Hematopoietic multipotent progenitor cell (in vitro differentiated cells): ENCODE data around the gene HTRA1. TPM values are rescaled to one million over a fixed set of nuclear protein-coding genes. Genes with fewer than 3 reads are reported as not detected.

ENCODE experiments used
- DNase-seq, 3 donors: peaks; one replicate each; pipeline ENCODE4 v3.0.0-alpha.2; 2011 to 2015; ENCODE audit warnings: low read depth in 2 of 3, low spot score in 2 of 3
- total RNA-seq: library from RNA; depleted of rRNA; stranded (reverse); fragments of >200 nt; gene quantifications from one replicate; pipeline ENCODE4 v1.2.3, GENCODE V29; 2012

The HTRA1 gene
- total RNA-seq: under 0.01 TPM

DNA sequence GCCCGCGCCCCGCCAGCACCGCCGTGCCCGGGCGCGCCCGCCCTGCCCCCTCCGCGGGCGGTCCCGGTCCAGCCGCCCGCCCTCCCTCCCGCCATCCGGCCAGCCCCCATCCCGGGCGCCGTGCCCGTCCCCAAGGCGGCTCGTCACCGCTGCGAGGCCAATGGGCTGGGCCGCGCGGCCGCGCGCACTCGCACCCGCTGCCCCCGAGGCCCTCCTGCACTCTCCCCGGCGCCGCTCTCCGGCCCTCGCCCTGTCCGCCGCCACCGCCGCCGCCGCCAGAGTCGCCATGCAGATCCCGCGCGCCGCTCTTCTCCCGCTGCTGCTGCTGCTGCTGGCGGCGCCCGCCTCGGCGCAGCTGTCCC, at the start of gene HTRA1:
Gene HTRA1 (plus strand): TSS at position 187 of the 362 bp plus-strand sequence. CDS start 100 bp downstream, at position 287.
- no peak for DNase-seq

DNA sequence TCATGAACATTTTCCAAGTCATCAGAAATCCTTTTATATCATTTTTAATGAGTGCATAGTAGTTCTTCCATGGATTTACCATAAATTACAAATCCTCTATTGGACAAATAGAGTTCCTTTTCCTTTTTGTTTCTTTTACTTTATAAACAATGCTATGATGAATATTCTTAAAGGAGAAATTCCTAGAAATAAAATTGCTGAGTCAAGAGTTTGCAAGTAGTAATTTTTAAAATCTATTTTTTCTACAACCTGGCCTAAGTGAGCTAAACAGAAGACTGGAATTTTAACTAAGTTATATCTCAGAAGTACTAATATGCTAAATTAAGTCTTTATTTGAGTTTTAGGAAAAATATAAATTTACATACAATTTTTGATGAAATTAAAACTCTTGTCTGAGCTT, 48.0 kb upstream of the HTRA1 start:
- no peak for DNase-seq

DNA sequence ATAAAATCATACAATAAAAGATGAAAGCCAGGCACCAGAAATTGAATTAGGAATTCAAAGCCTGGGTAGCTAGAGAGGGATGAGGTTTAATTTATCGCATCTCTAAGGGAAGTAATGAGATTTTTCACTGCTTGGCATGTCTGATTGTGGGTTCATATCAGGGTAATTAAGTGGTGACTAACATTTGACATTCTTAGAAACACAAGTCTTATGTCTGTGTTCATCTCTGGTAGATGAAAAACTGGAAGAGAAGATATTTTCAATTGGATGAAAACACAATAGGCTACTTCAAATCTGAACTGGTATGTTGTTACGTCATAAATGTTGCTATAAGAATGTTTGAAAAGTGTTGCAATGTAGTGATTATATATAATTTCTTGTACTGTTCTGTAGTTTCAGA, 43.7 kb upstream of the HTRA1 start:
- DNase-seq: no peak

DNA sequence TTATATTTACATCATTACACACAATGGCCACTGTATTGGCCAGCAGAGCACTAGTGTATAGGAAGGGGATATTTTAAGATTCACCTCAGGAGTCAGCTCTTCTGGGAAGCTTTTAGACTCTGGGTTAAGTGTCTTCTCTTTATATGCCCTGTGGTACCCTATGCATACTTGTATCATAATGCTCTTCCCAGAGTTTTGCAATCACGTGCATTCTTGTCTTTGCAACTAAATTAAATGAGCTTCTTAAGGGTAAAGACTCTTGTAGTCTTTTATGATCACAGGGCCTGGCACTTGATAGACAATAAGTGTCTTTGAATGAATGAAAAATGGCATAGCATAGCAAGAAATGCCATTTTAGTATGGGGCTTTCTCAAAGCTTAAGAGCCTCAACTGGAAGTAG, 42.3 kb upstream of the HTRA1 start:
- DNase-seq: no peak

DNA sequence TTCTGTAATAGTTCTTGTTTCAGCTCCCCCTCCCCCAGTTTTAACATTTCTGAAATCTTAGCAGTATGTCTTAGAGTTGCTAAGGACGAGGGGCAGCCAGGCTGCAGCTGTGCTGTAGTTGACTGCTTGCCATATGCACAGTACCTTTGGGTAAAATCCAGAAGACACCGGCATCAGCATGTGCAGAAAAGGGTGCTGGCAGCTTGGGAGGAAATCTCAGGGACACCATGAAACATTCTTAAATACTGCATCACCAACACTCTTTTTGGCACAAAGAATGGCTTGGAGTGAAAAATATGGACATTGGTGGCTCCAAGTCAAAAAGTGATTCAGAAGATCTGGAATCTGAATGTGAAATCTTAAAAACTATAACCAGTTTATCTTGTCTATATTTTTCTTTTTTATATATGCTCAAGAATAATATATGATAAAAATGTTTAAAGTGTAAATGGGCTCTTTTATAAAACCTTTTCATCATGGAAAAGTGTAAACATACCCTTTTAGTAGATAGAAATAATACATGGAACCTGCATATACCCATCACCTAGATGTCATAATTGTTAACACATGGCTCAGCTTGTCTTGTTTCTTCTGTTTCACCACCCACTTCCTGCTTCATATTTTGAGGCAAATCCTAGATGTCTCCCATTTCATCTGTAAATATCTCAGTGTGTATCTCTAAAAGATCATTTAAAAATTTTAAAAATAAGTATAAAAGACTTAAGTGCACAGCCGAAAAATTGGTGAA, 41.3 kb upstream of the HTRA1 start:
- no peak for DNase-seq

DNA sequence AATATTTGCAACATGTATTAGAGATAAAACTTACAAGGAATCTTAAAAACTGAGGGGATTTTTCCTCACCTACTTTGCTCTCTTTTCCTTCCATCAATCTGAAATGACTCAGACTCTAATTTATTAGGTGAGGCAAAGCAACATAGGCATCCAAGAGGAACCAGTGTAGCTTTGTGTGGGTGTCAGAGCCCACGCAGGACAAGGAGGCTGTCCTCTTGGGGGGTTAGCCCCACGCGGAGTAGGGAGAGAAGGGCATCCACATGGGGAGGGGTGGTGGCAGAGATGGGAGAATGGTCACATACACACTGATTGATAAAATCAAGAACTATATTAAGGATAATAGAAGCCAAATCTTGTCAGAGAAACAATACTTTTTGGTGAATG, 40.7 kb upstream of the HTRA1 start:
- DNase-seq: no peak

DNA sequence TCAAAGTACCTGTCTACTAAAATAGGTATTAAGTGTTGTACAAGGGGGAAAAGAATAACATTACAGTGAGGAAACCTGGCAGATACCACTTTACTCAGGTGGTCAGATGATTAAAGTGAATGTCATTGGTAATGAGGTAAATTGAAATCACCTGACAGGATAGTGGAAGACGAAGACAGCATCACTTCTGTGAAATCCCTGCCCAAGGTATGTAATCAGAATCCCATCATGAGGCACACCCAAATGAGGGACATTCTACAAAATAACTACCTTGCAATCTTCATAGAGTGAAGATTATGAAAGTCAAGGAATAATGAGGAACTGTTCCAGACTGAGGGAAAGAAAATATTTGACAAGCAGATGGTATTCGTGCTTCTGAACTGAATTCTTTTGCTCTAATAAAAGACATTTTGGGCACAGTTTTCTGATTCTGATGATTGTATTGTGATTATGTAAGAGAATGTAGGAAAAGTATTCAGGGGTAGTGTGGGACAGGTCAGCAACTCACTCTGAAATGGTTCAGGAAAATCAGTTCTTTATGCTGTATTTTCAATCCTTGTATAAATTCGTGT, 40.2 kb upstream of the HTRA1 start:
- DNase-seq: no peak

DNA sequence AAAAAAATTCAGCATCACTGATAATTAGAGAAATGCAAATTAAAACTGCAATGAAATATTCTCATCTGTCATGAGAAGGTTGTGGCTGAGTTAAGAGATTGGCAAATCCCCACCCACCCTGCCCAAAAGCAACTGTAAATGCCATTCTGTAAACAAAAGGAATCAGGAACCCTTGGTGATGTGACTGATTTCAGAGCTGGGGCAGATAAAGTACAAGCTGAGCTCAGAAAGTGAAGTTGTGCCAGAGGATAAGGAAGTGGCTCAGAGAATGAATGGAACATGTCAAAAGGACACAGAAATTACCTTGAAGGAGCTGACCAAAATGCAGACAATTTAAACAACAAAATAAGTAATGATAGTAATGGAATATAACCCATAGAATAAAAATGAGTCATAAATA, 39.6 kb upstream of the HTRA1 start:
- DNase-seq: no peak

DNA sequence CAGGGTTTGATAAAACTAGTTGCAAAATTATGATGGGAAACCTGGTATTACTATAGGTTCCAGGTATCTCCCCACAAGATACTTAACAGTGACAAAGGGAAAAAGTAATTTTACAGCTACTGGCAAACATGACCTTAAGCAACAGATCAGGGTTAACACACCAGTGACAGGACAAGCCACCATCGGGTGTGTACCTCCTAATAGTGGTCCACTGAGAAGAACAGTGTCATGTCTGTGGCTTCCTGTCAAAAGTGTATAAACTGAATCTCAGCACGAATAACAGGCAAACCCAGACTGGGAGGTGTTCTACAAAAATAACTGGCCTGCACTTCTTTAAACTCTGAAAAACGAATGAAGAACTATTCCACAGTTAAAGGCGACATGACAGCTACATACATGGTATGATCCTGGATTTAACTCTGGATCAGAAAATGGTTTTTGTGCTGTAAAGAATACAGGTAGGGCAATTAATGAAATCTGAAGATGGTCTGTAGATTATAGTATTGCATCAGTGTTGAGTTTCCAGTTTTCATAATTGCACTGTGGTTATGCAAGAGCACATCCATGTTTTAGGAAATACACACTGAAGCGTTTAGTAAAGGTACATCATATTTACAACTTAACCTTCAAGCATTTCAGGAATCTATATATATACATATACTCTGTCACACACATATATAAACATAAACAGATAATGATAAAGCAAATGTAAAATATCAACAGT, 38.9 kb upstream of the HTRA1 start:
- DNase-seq: no peak

DNA sequence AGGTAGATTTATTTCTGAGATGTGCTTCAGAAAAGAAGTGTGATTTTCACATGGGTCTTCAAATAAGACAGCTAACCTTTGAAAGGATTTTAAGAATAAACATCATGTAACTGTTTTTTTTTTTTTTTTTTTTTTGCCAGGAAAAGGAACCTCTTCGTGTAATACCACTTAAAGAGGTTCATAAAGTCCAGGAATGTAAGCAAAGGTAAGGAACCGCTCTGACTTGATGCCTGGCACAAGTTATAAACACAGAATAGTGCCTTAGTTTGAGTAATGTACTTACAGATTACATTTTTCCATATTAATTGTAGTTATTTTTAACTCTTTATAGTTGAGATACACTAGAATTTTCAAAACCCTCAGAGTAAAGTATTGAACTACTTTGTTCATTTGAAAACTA, 37.3 kb upstream of the HTRA1 start:
- DNase-seq: no peak

DNA sequence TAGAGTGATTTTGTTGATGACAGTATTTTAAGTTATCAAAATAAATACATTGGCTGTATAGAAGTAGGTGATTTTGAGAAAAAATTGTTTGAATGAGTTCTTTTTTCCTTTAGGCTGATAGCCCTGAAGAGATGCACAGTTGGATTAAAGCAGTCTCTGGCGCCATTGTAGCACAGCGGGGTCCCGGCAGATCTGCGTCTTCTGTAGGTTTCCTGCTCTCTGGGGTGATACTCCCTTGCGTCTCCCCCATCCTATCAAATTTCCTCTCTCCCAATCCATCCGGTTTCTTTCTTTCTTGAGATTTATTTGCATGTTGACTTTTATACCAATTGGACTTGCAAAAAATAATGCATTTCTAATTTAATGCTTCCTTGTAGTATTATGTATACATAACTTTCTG, 34.5 kb upstream of the HTRA1 start:
- DNase-seq: no peak

DNA sequence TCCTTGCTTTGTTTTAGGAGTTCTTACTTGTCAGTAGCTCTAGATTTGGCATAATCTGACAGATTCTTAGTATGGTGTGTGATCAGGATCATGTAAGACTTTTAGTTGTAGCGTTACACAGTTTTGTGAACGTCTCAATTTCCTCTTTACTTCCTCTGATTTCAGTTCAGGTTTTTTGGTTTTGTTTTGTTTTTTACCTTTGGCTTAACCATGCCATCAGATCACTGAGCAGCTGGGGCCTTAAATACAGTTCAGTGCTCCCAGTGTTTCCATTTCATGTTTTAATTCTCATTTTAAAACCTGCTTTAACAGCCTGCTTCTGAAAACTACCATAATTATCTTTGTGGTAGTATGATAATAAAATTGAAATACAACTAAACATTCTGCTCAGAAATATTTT, 34.1 kb upstream of the HTRA1 start:
- DNase-seq: no peak

DNA sequence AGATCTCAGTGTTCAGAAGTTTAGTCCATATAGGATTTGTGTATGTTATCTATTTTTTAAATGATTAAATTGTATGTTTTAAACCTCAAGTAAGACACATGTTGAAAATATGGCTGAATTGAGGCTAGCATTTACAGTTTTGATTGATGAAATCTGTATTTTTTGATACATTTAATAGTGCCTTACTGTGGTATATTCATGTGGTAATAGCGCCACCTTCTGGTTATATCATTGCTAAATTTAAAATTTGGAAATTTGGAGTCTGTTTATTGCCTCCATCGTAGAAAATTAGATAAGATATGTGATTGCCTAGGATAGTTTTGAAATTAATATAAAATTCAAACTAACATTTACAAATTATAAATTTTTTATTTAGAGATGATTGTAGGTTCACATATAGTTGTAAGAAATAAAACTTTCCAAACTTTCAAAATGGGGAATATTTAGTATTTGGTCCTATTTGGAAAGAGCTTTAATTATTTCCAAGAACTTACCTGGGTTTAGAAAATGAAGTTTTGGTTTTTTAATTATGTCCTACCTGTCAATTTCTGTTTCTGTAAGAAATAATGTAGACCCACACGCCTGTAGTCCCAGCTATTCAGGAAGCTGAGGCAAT, 26.0 kb upstream of the HTRA1 start:
- peak; percentile 24 to 68 (median 25) for DNase-seq

DNA sequence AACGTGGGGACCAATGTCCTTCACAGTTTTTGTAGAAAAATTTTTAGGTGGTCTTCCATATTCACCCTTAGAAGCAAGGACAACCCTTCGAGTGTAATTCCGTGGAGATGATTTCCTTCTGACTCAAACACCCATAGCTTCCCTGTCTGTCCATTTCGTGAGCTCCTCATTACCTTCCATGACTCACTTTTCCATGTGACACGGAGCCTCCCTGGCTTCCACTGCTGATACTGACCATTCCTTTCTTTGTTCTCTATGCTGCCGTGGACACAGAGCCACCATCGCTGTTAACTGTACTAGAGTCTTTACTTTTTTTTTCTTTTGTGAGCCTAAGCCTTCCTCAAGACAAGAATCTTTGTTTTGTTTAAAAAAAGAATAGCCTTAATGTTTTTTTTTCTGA, 19.4 kb upstream of the HTRA1 start:
- DNase-seq: no peak

DNA sequence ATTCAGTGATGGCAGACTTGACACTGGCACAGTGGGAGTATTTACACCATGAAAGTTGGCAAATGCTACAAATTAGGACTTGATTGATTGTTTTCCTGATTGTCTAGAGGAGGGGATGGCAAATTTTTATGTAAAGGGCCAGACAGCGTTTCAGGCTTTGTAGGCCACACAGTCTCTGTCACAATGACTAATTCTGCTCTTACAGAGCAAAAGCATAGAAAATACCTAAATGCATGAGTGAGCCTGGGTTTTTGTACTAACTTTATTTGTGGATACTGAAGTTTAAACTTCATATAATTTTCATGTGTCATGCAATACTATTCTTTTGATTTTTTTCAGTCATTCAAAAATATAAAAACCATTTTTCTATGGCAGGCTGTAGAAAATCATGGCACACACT, 15.9 kb upstream of the HTRA1 start:
- DNase-seq: no peak

DNA sequence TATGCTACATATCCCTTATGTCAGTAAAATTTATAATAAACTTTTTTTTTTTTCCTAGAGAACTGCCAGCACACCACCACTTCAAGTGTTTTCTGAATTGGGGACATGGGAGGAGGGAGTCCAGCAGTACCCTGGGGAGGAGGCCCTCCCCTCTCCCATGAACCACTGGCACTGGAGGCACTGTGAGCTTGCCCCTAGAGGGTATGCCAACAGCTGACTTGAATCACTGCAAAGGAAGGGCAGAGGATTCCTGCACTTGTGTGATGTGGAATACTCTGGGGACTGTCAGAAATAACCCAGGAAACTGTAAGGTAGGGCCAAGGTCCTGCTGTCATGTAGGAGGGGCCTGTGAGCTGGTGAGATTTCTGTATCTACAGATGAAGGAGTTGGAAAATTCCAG, 15.4 kb upstream of the HTRA1 start:
- no peak for DNase-seq

DNA sequence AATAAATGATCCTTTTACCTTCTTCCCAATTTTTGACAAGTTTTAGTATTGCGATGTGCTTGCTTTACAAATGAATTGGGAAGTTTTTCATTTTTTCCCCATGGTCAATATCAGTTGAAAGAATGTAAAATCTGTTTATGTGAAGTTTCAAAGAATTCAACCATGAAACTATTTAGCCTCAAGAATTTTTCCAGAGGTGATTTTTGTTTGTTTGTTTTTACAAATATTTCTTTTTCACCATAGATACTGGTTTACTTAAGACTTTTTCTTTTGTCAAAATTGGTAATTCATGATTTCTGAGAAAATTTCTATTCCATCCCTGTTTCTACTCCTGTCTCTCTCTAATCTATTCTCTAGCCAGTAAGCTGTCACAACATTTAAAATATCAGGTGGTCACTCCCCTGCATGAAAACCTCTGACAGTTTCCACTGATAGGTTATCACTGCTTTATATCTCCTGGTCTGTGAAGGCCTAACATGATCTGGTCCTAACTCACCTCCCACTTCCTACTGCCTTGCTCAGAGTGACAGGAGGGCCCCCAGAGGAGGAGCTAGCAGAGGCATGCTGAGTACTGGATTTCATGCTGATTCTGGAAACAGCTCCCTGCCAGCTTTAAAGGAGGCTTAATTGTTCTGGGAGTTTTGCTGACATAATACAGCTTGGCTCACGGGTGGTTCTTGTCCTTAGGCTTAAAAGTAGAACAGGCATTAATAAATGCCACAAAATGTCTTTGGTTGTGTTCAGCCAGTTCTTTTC, 14.5 kb upstream of the HTRA1 start:
- DNase-seq: no peak

DNA sequence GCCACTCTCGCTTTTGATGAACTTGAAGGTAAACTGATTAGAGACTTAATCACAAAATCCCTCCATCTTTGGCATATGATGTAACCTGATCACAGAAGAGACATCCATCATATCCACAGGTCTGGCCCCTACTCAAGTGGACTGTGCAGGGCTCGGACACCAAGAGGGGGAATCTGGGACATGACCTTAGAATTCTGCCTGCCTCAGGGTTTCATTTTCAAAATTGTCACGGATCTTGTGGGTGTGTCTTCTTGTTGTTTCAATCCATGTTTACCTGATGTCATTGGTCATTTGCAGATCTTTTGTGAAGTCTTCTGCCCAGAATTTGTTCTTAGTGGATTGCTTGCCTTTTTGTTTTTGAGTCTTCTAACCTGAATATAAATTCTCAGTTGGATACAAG, 12.8 kb upstream of the HTRA1 start:
- no peak for DNase-seq

DNA sequence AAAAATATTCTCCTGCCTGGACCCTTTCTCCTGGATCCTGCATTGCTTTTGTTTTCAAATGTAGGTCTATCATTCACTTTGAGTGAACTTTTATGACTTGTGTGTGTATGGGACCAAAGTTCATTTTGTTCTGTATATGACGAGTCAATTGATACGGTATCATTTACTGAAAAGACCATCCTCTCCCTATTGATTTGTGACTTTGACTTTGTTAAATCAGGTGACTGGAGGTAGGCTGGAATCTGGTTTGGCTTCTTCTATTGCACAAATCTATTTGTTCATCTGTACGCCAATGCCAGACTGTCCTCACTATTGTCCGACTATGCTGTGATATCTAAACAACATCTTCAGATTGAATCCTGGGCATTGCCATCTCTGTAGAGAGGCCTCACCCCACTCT, 12.2 kb upstream of the HTRA1 start:
- no peak for DNase-seq

DNA sequence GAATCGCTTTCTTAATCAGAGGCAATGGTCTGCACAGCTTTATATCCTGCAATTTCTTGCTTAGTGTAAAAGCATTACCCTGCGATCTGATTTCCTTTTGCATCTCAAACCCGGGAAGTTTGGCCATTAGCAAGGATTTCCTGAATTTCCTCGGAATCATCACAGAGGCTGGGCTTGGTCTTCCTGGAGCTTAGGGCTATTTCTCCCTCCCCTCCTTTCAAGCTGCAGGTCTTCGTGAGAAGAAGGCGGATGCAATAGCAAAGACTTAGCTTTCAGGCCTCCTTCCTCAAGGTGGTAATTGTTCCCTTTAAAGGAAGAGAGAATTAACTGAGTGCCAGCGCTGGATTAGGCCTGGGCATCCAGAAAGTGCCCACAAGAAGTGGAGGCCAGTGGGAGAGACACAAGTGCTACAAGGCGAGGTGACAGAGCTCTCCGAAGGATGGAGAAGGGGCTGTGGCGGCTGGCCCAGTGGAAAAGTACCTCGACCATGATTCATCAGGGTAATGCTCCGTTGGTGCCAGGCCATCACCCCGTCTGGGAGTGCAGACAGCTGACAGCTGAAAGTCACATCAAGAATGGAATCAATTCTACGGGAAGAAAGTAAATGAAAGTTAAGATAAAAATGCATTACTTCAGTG, 10.9 kb upstream of the HTRA1 start:
- DNase-seq: no peak

DNA sequence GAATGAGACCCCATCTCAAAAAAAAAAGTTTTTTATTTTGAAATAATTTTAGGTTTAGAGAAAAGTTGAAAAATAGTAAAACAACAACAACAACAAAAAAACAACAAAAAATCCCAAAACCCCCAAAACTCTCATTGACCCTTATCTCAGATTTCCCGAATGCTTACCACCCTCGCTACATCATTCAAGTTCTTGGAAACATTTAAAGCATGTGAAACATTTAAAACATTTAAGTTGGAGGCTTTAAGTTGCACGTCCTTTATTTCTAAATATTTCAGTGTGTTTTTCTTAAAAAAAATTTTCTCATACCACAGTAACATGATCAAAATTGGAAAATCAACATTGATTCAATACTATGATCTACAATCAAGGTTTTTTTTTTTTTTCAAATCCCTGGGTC, 7.3 kb upstream of the HTRA1 start:
- DNase-seq: no peak
